GM19395 (cell line): ENCODE results near the gene INPP5A.
"Not testable (repeated sequence)": the region's sequence is repeated elsewhere in the genome, so short reads cannot be mapped to it uniquely, and the experiment has no call there.

Source experiments
- ATAC-seq: cut with Tn5 transposase; IDR thresholded peaks from one replicate; pipeline ENCODE4 v1.9.1; 2021; ENCODE audit warnings: mild to moderate bottlenecking, moderate library complexity; ENCODE audit not compliant: unreplicated experiment

INPP5A gene

GRCh38 chr10:132787495-132788179 is 250.1 kb downstream of the INPP5A start:
- ATAC-seq = no peak

GRCh38 chr10:132788180-132788830 is 250.7 kb downstream of the INPP5A start:
- ATAC-seq = no peak

GRCh38 chr10:132788831-132789219 is 251.2 kb downstream of the INPP5A start:
- ATAC-seq = no peak

GRCh38 chr10:132789659-132790148 is 252.1 kb downstream of the INPP5A start:
- no peak for ATAC-seq

GRCh38 chr10:132790470-132790869 is 252.9 kb downstream of the INPP5A start:
- no peak for ATAC-seq

- no peak for ATAC-seq
These were observed 253.6 kb downstream of the INPP5A start for GRCh38 chr10:132790934-132791829.

- not testable (repeated sequence) for ATAC-seq
These were observed 254.5 kb downstream of the INPP5A start for GRCh38 chr10:132792099-132792498.

- no peak for ATAC-seq
These were observed 255.2 kb downstream of the INPP5A start for GRCh38 chr10:132792796-132793195.

GRCh38 chr10:132793213-132793612 is 255.6 kb downstream of the INPP5A start:
- no peak for ATAC-seq

- ATAC-seq = no peak
These were observed 256.6 kb downstream of the INPP5A start for GRCh38 chr10:132793871-132794849.

- ATAC-seq = no peak
These were observed 259.3 kb downstream of the INPP5A start for GRCh38 chr10:132796846-132797245.

- ATAC-seq = not testable (repeated sequence)
These were observed 260.4 kb downstream of the INPP5A start for GRCh38 chr10:132797986-132798385.

- no peak for ATAC-seq
These were observed 260.8 kb downstream of the INPP5A start for GRCh38 chr10:132798403-132798802.

GRCh38 chr10:132798876-132799275 is 261.3 kb downstream of the INPP5A start:
- no peak for ATAC-seq

GRCh38 chr10:132799865-132800264 is 262.3 kb downstream of the INPP5A start:
- ATAC-seq = no peak

- ATAC-seq = no peak
These were observed 264.5 kb downstream of the INPP5A start for GRCh38 chr10:132802048-132802447.

- no peak for ATAC-seq
These were observed 265.2 kb downstream of the INPP5A start for GRCh38 chr10:132802694-132803320.

- no peak for ATAC-seq
These were observed 266.0 kb downstream of the INPP5A start for GRCh38 chr10:132803416-132804210.

- ATAC-seq = no peak
These were observed 266.7 kb downstream of the INPP5A start for GRCh38 chr10:132804287-132804686.
